Measurements from ENCODE around the gene SPATA2L. TPM values are rescaled to one million over a fixed set of nuclear protein-coding genes. Genes with fewer than 3 reads are reported as not detected.

Gene SPATA2L
- total and polyA plus RNA-seq, 2 of the 13 experiments (the other 11 are each of a cell fraction or from before 2014, with no cell fraction given), result 9.1 to 20.7 TPM

GRCh38 chr16:89687092-89687940 is 14.2 kb downstream of the SPATA2L start (continued):
- TF ChIP-seq KMT2B (CRISPR knock-in tag; IDR thresholded peaks at IDR 0.05) (peak; percentile 89), REL (CRISPR knock-in tag; conservative IDR thresholded peaks at IDR 0.05) (peak; percentile 96), GABPB1 (CRISPR knock-in tag; IDR thresholded peaks at IDR 0.05) (peak; percentile 75), MAX (IDR thresholded peaks at IDR 0.05) (peak; percentile 100), KLF9 (CRISPR knock-in tag; IDR thresholded peaks at IDR 0.05; ENCODE audit: low read depth) (peak; percentile 94; the same call in 1 of the 2 replicates), RAD51 (IDR thresholded peaks at IDR 0.05; ENCODE audit: borderline replicate concordance) (peak; percentile 39; the same call in 1 of the 2 replicates), U2AF1 (optimal IDR thresholded peaks at IDR 0.05; ENCODE audit: low read depth, low read length) (peak; percentile 77), ZKSCAN1 (IDR thresholded peaks at IDR 0.05; ENCODE audit: low read length) (no peak), NR3C1 (CRISPR knock-in tag; IDR thresholded peaks at IDR 0.05) (no peak), HNF4A (CRISPR knock-in tag; IDR thresholded peaks at IDR 0.05) (peak; percentile 99), ZNF124 (CRISPR knock-in tag; IDR thresholded peaks at IDR 0.05) (peak; percentile 98), SRY (CRISPR knock-in tag; IDR thresholded peaks at IDR 0.05) (peak; percentile 99), ATF3 (CRISPR knock-in tag; IDR thresholded peaks at IDR 0.05) (peak; percentile 42; the same call in 1 of the 2 replicates), KDM5B (CRISPR knock-in tag; IDR thresholded peaks at IDR 0.05; ENCODE audit: borderline replicate concordance) (peak; percentile 98), SIN3B (IDR thresholded peaks at IDR 0.05; ENCODE audit: low read length) (no peak), ZNF619 (CRISPR knock-in tag; IDR thresholded peaks at IDR 0.05) (peak; percentile 91; the same call in 1 of the 2 replicates), BCL6 (CRISPR knock-in tag; IDR thresholded peaks at IDR 0.05) (peak; percentile 81), UBTF (CRISPR knock-in tag; IDR thresholded peaks at IDR 0.05) (peak; percentile 99)
- TF ChIP-seq, protein P1, sequence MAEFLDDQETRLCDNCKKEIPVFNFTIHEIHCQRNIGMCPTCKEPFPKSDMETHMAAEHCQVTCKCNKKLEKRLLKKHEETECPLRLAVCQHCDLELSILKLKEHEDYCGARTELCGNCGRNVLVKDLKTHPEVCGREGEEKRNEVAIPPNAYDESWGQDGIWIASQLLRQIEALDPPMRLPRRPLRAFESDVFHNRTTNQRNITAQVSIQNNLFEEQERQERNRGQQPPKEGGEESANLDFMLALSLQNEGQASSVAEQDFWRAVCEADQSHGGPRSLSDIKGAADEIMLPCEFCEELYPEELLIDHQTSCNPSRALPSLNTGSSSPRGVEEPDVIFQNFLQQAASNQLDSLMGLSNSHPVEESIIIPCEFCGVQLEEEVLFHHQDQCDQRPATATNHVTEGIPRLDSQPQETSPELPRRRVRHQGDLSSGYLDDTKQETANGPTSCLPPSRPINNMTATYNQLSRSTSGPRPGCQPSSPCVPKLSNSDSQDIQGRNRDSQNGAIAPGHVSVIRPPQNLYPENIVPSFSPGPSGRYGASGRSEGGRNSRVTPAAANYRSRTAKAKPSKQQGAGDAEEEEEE (CRISPR knock-in tag; IDR thresholded peaks at IDR 0.05; ENCODE audit: borderline replicate concordance), result peak; percentile 100
- TF ChIP-seq, protein P2, sequence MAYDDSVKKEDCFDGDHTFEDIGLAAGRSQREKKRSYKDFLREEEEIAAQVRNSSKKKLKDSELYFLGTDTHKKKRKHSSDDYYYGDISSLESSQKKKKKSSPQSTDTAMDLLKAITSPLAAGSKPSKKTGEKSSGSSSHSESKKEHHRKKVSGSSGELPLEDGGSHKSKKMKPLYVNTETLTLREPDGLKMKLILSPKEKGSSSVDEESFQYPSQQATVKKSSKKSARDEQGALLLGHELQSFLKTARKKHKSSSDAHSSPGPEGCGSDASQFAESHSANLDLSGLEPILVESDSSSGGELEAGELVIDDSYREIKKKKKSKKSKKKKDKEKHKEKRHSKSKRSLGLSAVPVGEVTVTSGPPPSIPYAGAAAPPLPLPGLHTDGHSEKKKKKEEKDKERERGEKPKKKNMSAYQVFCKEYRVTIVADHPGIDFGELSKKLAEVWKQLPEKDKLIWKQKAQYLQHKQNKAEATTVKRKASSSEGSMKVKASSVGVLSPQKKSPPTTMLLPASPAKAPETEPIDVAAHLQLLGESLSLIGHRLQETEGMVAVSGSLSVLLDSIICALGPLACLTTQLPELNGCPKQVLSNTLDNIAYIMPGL (CRISPR knock-in tag; IDR thresholded peaks at IDR 0.05; ENCODE audit: borderline replicate concordance in 1 of 2, low read depth in 1 of 2), result peak; percentile 90 to 92; a peak in 3 of 4 replicates
- TF ChIP-seq, protein P3, sequence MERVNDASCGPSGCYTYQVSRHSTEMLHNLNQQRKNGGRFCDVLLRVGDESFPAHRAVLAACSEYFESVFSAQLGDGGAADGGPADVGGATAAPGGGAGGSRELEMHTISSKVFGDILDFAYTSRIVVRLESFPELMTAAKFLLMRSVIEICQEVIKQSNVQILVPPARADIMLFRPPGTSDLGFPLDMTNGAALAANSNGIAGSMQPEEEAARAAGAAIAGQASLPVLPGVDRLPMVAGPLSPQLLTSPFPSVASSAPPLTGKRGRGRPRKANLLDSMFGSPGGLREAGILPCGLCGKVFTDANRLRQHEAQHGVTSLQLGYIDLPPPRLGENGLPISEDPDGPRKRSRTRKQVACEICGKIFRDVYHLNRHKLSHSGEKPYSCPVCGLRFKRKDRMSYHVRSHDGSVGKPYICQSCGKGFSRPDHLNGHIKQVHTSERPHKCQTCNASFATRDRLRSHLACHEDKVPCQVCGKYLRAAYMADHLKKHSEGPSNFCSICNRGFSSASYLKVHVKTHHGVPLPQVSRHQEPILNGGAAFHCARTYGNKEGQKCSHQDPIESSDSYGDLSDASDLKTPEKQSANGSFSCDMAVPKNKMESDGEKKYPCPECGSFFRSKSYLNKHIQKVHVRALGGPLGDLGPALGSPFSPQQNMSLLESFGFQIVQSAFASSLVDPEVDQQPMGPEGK (CRISPR knock-in tag; IDR thresholded peaks at IDR 0.05), result peak; percentile 90
